HG03135 (cell line): ENCODE data around the gene PARN.

Experiments
- ATAC-seq: cut with Tn5 transposase; IDR thresholded peaks from one replicate; pipeline ENCODE4 v1.9.1; 2021; ENCODE audit warnings: mild to moderate bottlenecking, moderate library complexity; ENCODE audit not compliant: unreplicated experiment

PARN gene

DNA sequence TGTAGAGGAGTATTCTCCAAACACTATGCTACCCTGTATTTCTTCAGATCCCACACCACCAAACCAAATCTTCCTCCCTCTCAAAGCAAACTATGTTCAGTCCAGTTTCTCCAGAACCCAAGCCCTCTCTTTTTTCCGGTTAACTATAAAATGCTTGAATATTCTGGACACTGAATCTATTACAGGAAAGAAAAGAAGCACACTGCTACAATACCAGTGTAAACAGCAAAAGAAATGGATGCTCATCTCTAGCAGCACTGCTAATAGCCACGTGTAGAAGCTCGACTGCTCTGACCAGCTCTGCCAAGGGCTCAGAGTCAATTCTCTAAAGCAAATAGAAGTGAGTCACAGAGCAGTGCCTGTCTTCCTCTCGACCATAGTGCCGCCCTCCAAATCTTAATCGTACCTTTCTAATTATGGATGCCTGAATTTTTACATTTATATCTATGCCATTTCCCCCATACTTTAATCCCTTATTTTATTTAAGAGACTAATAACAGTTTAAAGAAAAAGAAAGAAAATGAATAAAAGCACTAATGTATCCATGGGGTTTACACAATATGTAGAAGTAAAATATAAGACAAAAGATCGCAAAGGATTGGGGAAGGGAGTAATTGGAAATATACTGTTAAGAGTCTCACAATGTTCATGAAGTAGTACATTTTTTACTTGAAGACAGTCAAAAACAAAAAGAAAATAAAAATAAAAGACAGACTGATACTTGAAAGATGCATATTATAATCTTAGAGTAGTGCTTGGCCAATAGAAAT is 154.5 kb downstream of the PARN start:
- no peak for ATAC-seq

DNA sequence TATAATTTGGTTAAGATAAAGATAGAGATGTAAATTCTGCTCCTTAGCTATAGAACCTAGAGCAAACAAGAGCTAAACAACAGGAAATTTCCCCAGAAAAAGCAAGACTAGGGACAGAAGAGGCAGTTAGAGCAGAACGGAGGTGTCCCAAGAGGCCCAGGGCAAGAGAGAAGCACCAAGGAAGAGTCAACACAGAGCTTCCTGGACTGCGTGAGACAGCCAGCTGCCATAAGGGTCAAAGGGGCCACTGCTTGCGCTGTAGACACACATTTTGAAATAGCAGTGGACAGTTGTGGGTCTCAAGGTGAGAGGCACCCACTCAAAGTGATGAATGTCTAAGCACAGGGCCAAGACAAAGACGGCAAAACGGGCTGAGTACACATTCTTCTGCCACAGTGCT is 156.6 kb downstream of the PARN start:
- ATAC-seq: no peak

GRCh38 chr16:14472357-14472756 is 157.7 kb downstream of the PARN start:
- ATAC-seq: no peak

GRCh38 chr16:14470788-14471187 is 159.3 kb downstream of the PARN start:
- ATAC-seq: no peak

- no peak for ATAC-seq
These were observed 164.3 kb downstream of the PARN start for GRCh38 chr16:14465799-14466198.

DNA sequence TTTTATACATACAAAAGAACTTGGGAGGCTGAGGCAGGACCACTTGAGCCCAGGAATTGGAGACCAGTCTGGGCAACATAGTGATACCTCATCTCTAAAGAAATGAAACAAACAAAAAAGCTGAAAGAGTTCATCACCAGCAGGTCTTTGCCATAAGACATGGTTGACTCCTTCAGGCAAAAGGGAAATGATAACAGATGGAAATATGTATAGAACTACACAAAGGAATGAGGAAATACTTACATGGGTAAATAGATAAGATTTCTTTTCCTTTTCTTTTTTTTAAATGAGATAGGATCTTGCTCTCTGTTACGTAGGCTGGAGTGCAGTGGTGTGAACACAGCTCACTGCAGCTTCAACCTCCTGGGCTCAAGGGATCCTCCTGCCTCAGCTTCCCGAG is 165.3 kb downstream of the PARN start:
- ATAC-seq: no peak

DNA sequence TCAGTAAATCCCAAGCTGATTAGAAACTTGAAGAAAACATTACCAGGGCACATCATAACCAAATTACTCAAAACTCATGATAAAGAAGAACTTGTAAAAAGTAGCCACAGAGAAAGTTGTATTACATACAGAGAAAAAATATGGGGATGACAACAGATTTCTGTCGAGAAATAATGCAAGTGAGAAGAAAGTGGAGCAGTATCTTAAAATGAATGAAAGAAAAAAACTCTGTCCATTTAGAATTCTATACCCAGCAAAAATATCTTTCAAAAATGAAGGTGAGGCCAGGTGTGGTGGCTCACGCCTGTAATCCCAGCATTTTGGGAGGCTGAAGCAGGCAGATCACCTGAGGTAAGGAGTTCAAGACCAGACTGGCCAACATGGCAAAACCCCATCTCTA is 165.9 kb downstream of the PARN start:
- ATAC-seq: no peak

- no peak for ATAC-seq
These were observed 167.2 kb downstream of the PARN start for GRCh38 chr16:14462811-14463210.

DNA sequence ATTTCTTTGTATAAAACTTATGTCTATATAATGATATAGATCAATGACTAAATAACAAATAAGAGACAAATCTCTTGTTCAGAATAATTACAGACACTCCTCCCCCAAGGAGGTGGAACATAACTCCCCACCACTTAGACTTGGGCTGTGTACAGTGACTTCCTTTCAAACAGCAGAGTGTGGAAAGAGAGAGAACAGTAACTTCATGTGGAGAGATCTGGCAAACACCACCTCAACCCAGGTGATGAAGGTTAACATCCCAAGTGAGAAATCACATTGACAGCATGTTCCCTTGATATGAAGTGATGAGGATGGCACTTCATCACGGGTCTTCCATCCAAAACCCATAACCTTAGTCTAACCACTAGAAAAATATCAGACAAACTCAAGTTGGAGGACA is 169.3 kb downstream of the PARN start:
- no peak for ATAC-seq

DNA sequence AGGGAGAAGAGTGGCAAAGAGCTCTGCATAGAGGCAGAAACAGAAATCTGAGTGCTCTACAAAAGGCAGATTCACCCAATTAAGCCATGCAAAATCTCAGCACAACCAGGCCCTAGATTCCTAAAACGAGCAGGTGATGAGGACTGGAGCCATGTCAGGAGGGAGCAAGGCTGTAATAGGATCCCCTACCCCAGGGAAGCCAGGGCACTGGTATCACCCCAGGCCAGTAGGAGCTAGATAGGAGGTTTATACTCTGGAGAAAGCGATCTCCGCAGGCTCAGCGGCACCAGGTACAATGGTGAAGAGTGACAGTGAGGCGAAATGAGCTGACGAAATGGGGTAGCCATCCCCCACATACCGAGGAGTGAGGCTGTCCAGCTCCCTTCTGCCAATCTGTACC is 171.5 kb downstream of the PARN start:
- ATAC-seq: no peak

DNA sequence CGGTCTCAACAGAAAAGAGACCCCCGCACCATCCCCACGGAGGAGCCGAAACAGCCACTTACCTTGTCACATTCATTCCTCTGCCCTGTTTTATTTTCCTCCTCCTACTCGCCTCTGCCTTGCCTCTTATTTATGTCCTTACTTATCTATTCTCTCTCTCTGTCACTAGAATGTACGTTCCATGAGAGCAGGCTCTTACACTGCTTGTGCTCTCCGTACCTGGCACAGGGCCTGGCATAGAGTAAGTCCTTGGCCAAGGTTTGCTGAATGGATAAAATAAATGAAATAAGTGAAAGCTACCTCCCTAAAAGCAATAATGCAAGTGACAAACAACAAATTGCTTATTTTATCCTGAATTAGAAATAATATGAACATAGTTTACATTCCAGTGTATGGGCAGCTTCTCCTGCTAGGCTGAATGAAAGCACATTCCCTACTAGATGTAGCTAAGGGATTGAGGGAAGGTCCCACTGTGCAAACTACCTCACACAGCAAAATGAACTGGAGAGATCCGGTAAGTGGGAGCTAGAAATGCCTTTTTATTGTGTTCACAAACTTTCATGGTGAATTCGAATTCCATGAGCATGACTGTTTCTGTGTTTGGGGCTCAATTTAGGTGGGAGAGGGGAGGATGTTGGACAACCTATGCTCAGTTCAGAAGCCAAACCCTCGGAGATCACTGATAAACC is 173.1 kb downstream of the PARN start:
- no peak for ATAC-seq

GRCh38 chr16:14455573-14455972 is 174.5 kb downstream of the PARN start:
- no peak for ATAC-seq

- no peak for ATAC-seq
These were observed 175.7 kb downstream of the PARN start for GRCh38 chr16:14454391-14454790.

- ATAC-seq: no peak
These were observed 178.0 kb downstream of the PARN start for GRCh38 chr16:14452066-14452465.

DNA sequence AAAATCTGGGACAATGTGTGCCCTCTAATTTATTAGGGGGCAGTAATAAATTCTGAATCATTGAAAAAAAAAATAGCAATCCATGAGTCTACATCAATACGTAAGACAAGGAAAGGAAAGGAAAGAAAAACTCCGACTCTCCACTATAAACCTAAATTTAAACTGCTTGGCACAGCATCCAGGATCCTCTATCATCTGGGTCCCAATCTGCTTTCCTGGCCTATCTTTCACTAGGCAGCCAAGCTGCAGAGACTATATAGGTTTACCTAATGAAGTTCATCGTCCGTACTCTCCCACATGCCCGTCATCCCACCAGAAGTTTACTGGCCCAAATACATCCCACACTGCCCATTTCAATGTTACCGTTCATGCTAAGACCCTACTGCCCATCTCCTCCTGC is 179.2 kb downstream of the PARN start:
- ATAC-seq: no peak

DNA sequence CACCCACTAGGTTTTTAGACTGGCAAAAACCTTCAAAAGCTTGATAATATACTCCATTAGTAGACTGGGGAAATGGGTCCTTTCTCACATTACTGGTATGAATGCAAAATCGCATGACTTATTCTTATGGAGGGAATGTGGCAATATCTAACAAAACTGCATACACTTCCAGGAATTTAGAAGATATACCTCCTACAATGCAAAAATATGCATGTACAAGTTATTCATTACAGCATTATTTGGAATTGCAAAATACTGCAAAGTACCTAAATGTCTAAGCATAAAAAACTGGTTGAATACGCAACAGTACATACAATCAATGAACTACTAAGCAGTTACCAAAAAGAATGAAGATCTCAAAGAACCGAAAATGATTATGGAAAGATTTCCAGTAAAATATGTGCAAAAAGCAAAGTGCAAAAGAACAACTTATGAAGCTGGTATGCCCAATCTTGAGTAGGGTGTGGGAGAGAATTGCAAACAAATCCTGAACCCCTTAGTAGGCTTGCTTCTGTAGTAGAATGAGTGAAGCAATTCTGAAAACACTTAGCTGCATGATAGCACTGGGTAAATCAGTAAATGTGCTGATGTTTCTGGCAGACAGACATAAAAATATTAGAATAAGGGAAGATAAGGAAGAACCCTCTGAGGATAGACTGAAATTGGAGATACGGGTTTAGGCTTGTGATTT is 180.1 kb downstream of the PARN start:
- ATAC-seq: no peak

- ATAC-seq: no peak
These were observed 180.7 kb downstream of the PARN start for GRCh38 chr16:14449334-14449733.

DNA sequence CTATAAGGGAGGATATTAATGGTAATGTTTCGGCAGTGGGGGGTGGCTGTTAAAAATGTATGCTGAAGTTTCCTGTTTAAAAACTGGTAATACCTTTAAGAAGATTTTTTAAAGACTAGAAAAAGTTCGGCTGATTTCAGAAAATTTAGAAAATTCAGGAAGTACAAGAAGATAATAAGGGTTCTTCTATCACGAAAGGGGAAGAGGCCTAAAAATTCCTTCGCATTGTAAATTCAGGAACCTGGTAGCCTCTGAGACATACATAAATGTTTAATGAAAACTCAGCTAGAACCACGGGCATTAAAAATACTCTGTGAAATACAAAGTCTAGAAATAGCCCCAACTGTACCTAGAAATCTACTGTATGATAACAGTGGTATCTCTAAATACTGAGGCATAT is 181.2 kb downstream of the PARN start:
- no peak for ATAC-seq

GRCh38 chr16:14447783-14448182 is 182.3 kb downstream of the PARN start:
- no peak for ATAC-seq

GRCh38 chr16:14446796-14447195 is 183.3 kb downstream of the PARN start:
- ATAC-seq: no peak

DNA sequence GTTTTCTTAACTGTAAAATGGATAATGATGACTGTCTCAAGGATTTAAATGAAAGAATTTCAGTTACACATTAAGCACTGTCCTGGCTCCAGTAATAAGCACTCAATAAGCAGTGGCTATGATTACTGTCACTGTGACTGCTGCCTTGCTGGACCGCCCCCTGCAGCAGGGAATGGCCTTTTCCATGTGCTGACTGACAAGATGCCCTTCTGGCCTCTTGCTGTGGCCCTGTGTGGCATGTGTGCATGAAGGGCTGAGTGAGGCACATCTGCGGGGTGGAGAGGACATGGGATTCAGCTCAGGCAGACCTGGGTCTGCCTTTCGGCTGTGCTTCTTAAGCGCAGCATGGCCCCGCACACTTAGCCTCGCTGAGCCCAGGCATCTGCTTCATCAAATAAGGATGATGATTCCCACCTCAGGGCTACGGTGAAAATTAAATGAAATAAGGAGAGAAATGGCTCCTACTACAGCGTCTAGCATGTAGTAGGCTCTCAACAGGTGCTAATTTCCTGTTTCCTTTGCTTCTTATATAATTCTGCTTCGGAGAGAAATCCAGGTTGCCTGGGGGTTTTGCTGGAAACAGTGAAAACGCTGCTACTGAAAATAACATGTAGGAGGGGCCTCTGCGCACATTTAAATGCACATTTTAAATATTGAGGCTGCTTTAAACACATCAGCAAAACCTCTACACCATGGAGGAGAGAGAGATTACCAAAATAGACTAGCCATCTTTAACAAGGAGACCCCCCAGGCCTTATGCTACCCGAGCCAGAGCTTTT is 183.9 kb downstream of the PARN start:
- ATAC-seq: no peak
